ENCODE data around the gene UQCC3.

GRCh38 chr11:62644220-62644619, 27.3 kb upstream of the UQCC3 start:
- TF ChIP-seq POLR2AphosphoS5 (IDR thresholded peaks at IDR 0.05): no peak
- TF ChIP-seq POLR2A (IDR thresholded peaks at IDR 0.05; ENCODE audit: low read depth): no peak
